Vagina (tissue), 2 donors: ENCODE results near the gene ZNF697.

Experiments used
- POLR2A ChIP-seq, 2 donors: fragments of 450-650 bp; IDR thresholded peaks; one replicate each; pipeline ENCODE4 v1.6.1; 2017; ENCODE audit warnings: antibody characterized with exemption in 2 of 2, mild to moderate bottlenecking in 2 of 2, moderate library complexity in 2 of 2
- POLR2AphosphoS5 ChIP-seq, 2 donors: sonication (generic); formaldehyde crosslinking; IDR thresholded peaks; one replicate each; pipeline ENCODE4 v1.9.0; 2017; ENCODE audit warnings: antibody characterized with exemption in 2 of 2, mild to moderate bottlenecking in 2 of 2, low read depth in 1 of 2; ENCODE audit not compliant: insufficient read depth in 1 of 2
- TF ChIP-seq, protein P1 (sequence below), 3 experiments: fragments of 450-650 bp in 2 of 3; fragments of 200-600 bp in 1 of 3; sonication (generic) in 1 of 3; IDR thresholded peaks; one replicate each; pipeline ENCODE4 v1.5.1; 2017 to 2019; ENCODE audit warnings: antibody characterized with exemption in 3 of 3, mild to moderate bottlenecking in 2 of 3, moderate library complexity in 2 of 3

DNA sequence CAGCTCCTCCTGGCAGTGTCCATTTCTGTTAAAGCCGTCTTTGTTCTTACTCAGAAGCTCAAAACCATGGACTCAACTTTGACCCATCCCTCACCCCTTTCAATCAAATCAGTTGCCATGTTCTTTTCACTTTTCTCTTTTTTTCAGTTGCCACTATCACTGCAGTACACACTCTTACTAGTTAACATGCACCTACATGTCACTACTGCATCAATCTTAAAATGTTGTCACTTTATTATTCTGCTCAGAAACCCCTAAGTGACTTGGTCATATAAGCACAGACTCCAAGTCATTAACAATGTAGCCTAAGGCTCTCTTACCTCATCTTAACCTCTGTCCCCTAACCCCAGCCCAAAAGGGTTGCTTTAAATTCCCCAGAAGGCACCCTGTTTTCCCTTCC is 9.0 kb downstream of the ZNF697 start:
- TF ChIP-seq, protein P1, sequence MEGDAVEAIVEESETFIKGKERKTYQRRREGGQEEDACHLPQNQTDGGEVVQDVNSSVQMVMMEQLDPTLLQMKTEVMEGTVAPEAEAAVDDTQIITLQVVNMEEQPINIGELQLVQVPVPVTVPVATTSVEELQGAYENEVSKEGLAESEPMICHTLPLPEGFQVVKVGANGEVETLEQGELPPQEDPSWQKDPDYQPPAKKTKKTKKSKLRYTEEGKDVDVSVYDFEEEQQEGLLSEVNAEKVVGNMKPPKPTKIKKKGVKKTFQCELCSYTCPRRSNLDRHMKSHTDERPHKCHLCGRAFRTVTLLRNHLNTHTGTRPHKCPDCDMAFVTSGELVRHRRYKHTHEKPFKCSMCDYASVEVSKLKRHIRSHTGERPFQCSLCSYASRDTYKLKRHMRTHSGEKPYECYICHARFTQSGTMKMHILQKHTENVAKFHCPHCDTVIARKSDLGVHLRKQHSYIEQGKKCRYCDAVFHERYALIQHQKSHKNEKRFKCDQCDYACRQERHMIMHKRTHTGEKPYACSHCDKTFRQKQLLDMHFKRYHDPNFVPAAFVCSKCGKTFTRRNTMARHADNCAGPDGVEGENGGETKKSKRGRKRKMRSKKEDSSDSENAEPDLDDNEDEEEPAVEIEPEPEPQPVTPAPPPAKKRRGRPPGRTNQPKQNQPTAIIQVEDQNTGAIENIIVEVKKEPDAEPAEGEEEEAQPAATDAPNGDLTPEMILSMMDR (IDR thresholded peaks at IDR 0.05), result no peak
- TF ChIP-seq POLR2A (IDR thresholded peaks at IDR 0.05), result no peak
- TF ChIP-seq POLR2AphosphoS5 (IDR thresholded peaks at IDR 0.05; ENCODE audit: insufficient read depth in 1 of 2, low read depth in 1 of 2), result no peak
